Stimulated activated effector memory CD8-positive, alpha-beta T cell treated with anti-CD3 and anti-CD28 coated beads, Interleukin-12 subunit alpha, Interleukin-12 subunit beta, amount 100 ng/mL, for 72 hours (primary cell): ENCODE measurements around the gene PITX3.

Experiments used
- ATAC-seq: fragments of 150-1000 bp; cut with Tn5 transposase; 2 replicates; pipeline ENCODE4 v1.10.0; 2021
- DNase-seq, 2 donors: peaks; one replicate each; pipeline ENCODE4 v3.0.0; 2021 to 2022; ENCODE audit warnings: low spot score in 2 of 2
- H3K27ac Mint-ChIP-seq: one replicate; pipeline ENCODE4 v1.8.0; 2022; ENCODE audit warnings: mild to moderate bottlenecking, mixed read lengths
- H3K36me3 Mint-ChIP-seq: one replicate; pipeline ENCODE4 v1.8.0; 2022; ENCODE audit warnings: mild to moderate bottlenecking, mixed read lengths
- H3K4me1 Mint-ChIP-seq: one replicate; pipeline ENCODE4 v1.8.0; 2022; ENCODE audit warnings: mixed read lengths
- H3K4me3 Mint-ChIP-seq: one replicate; pipeline ENCODE4 v1.8.0; 2022; ENCODE audit warnings: mild to moderate bottlenecking, mixed read lengths
- H3K9me3 Mint-ChIP-seq: one replicate; pipeline ENCODE4 v1.8.0; 2022; ENCODE audit warnings: mixed read lengths

Gene PITX3

GRCh38 chr10:102241032-102241443, 274 bp downstream of the PITX3 start:
- Mint-ChIP-seq H3K4me1 (peaks cover 24% of the 10 kb centered on the region), H3K9me3 (no peaks in the 10 kb centered on the region), H3K27ac (no peak overlapping the region), H3K36me3 (peaks cover 6% of the 10 kb centered on the region), H3K4me3 (peak overlapping the region; percentile 70)
- no peak for ATAC-seq
- DNase-seq, result no peak

- Mint-ChIP-seq H3K27ac (no peak overlapping the region), H3K4me3 (peak overlapping the region; percentile 70), H3K36me3 (peaks cover 4% of the 10 kb centered on the region), H3K9me3 (no peaks in the 10 kb centered on the region), H3K4me1 (peaks cover 24% of the 10 kb centered on the region)
- ATAC-seq (no peak), DNase-seq (no peak)
Observed at GRCh38 chr10:102240467-102241031, 763 bp downstream of the PITX3 start.

GRCh38 chr10:102237711-102238252, 3.5 kb downstream of the PITX3 start:
- Mint-ChIP-seq H3K27ac (no peak overlapping the region), H3K4me3 (no peak overlapping the region), H3K9me3 (no peaks in the 10 kb centered on the region), H3K4me1 (peaks cover 16% of the 10 kb centered on the region), H3K36me3 (no peaks in the 10 kb centered on the region)
- no peak for DNase-seq
- no peak for ATAC-seq

- DNase-seq (no peak), ATAC-seq (no peak)
- no peak overlapping the region for H3K27ac Mint-ChIP-seq
- H3K36me3 Mint-ChIP-seq, result no peaks in the 10 kb centered on the region
- no peak overlapping the region for H3K4me3 Mint-ChIP-seq
- no peaks in the 10 kb centered on the region for H3K9me3 Mint-ChIP-seq
- H3K4me1 Mint-ChIP-seq, result peaks cover 13% of the 10 kb centered on the region
Observed at GRCh38 chr10:102236006-102236405, 5.3 kb downstream of the PITX3 start.

GRCh38 chr10:102235598-102235920, 5.8 kb downstream of the PITX3 start:
- ATAC-seq, result no peak
- DNase-seq, result no peak
- Mint-ChIP-seq H3K4me3 (no peak overlapping the region), H3K9me3 (no peaks in the 10 kb centered on the region), H3K36me3 (no peaks in the 10 kb centered on the region), H3K4me1 (peaks cover 14% of the 10 kb centered on the region), H3K27ac (no peak overlapping the region)

GRCh38 chr10:102234888-102235597, 6.3 kb downstream of the PITX3 start:
- no peak overlapping the region for H3K4me3 Mint-ChIP-seq
- H3K4me1 Mint-ChIP-seq, result peaks cover 19% of the 10 kb centered on the region
- H3K27ac Mint-ChIP-seq, result no peak overlapping the region
- no peaks in the 10 kb centered on the region for H3K36me3 Mint-ChIP-seq
- ATAC-seq (no peak), DNase-seq (no peak)
- H3K9me3 Mint-ChIP-seq, result no peaks in the 10 kb centered on the region

- Mint-ChIP-seq H3K9me3 (no peaks in the 10 kb centered on the region), H3K4me3 (no peak overlapping the region), H3K36me3 (no peaks in the 10 kb centered on the region), H3K4me1 (peaks cover 29% of the 10 kb centered on the region), H3K27ac (no peak overlapping the region)
- ATAC-seq (no peak), DNase-seq (no peak)
Observed at GRCh38 chr10:102233997-102234396, 7.3 kb downstream of the PITX3 start.

GRCh38 chr10:102231357-102232318, 9.7 kb downstream of the PITX3 start:
- H3K27ac Mint-ChIP-seq, result no peak overlapping the region
- DNase-seq (peak; percentile 75 to 86), ATAC-seq (peak; percentile 67)
- H3K4me1 Mint-ChIP-seq, result peaks cover 36% of the 10 kb centered on the region
- no peaks in the 10 kb centered on the region for H3K9me3 Mint-ChIP-seq
- H3K4me3 Mint-ChIP-seq, result peak overlapping the region; percentile 79
- no peaks in the 10 kb centered on the region for H3K36me3 Mint-ChIP-seq

- DNase-seq (peak; percentile 38 to 78), ATAC-seq (peak; percentile 14)
- H3K27ac Mint-ChIP-seq, result no peak overlapping the region
- peak overlapping the region; percentile 79 for H3K4me3 Mint-ChIP-seq
- H3K36me3 Mint-ChIP-seq, result no peaks in the 10 kb centered on the region
- peaks cover 43% of the 10 kb centered on the region for H3K4me1 Mint-ChIP-seq
- no peaks in the 10 kb centered on the region for H3K9me3 Mint-ChIP-seq
Observed at GRCh38 chr10:102230861-102231356, 10.4 kb downstream of the PITX3 start.

GRCh38 chr10:102230264-102230860, 10.9 kb downstream of the PITX3 start:
- peaks cover 46% of the 10 kb centered on the region for H3K4me1 Mint-ChIP-seq
- ATAC-seq (peak; percentile 51), DNase-seq (peak; percentile 20 to 68)
- peak overlapping the region; percentile 79 for H3K4me3 Mint-ChIP-seq
- no peak overlapping the region for H3K27ac Mint-ChIP-seq
- H3K36me3 Mint-ChIP-seq, result no peaks in the 10 kb centered on the region
- H3K9me3 Mint-ChIP-seq, result no peaks in the 10 kb centered on the region

GRCh38 chr10:102229810-102230263, 11.5 kb downstream of the PITX3 start:
- H3K4me1 Mint-ChIP-seq, result peaks cover 46% of the 10 kb centered on the region
- DNase-seq (peak; percentile 85 to 92), ATAC-seq (peak; percentile 66)
- H3K27ac Mint-ChIP-seq, result no peak overlapping the region
- no peaks in the 10 kb centered on the region for H3K36me3 Mint-ChIP-seq
- H3K9me3 Mint-ChIP-seq, result no peaks in the 10 kb centered on the region
- H3K4me3 Mint-ChIP-seq, result peak overlapping the region; percentile 79

- H3K9me3 Mint-ChIP-seq, result no peaks in the 10 kb centered on the region
- H3K36me3 Mint-ChIP-seq, result no peaks in the 10 kb centered on the region
- no peak overlapping the region for H3K4me3 Mint-ChIP-seq
- no peak overlapping the region for H3K27ac Mint-ChIP-seq
- peaks cover 46% of the 10 kb centered on the region for H3K4me1 Mint-ChIP-seq
- DNase-seq (no peak), ATAC-seq (no peak)
Observed at GRCh38 chr10:102227050-102227449, 14.3 kb downstream of the PITX3 start.

GRCh38 chr10:102226542-102226870, 14.8 kb downstream of the PITX3 start:
- peak overlapping the region; percentile 63 for H3K4me3 Mint-ChIP-seq
- peaks cover 41% of the 10 kb centered on the region for H3K4me1 Mint-ChIP-seq
- no peak overlapping the region for H3K27ac Mint-ChIP-seq
- H3K36me3 Mint-ChIP-seq, result no peaks in the 10 kb centered on the region
- ATAC-seq, result no peak
- DNase-seq, result no peak
- no peaks in the 10 kb centered on the region for H3K9me3 Mint-ChIP-seq

GRCh38 chr10:102225646-102226541, 15.4 kb downstream of the PITX3 start, which contains the start of gene ELOVL3:
ELOVL3 (plus strand) TSS chr10:102226299; CDS start chr10:102226549, 250 bp downstream.
- DNase-seq (peak; percentile 61 to 89), ATAC-seq (peak; percentile 93)
- Mint-ChIP-seq H3K4me3 (peak within 1 kb of the TSS; percentile 63), H3K27ac (peak within 1 kb of the TSS; percentile 70), H3K4me1 (peaks cover 36% of the 10 kb centered on the region), H3K9me3 (no peaks in the 10 kb centered on the region), H3K36me3 (no peaks in the 10 kb centered on the region)
